GM23338 (cell line): ENCODE data around the gene ADGRD2. TPM values are rescaled to one million over a fixed set of nuclear protein-coding genes. Genes with fewer than 3 reads are reported as not detected.

Source experiments
- ATAC-seq: fragments of 200-7000 bp; cut with Tn5 transposase; 3 replicates; pipeline ENCODE4 v1.9.1; 2020
- DNase-seq: peaks from one replicate; pipeline ENCODE4 v3.0.0-alpha.2; 2015; ENCODE audit warnings: low spot score
- H2AFZ ChIP-seq: fragments of 200-600 bp; sonication (generic); 2 replicates; pipeline ENCODE4 v1.8.0; 2016; ENCODE audit warnings: antibody characterized with exemption, mild to moderate bottlenecking, moderate library complexity
- H3F3A ChIP-seq: fragments of 200-600 bp; sonication (generic); replicated peaks from 2 replicates; pipeline ENCODE4 v1.8.0; 2017; ENCODE audit warnings: antibody characterized with exemption, mixed run types, low read depth
- H3K27ac ChIP-seq: fragments of 200-600 bp; sonication (generic); 2 replicates; pipeline ENCODE4 v1.6.1; 2016; ENCODE audit warnings: low read depth
- H3K27me3 ChIP-seq: fragments of 200-600 bp; sonication (generic); 2 replicates; pipeline ENCODE4 v1.8.0; 2016; ENCODE audit warnings: mild to moderate bottlenecking, mixed run types, moderate library complexity; ENCODE audit not compliant: insufficient read depth
- H3K36me3 ChIP-seq: fragments of 200-600 bp; sonication (generic); 2 replicates; pipeline ENCODE4 v1.8.0; 2016; ENCODE audit warnings: mild to moderate bottlenecking; ENCODE audit not compliant: insufficient read depth
- H3K4me1 ChIP-seq: fragments of 200-600 bp; sonication (generic); 2 replicates; pipeline ENCODE4 v1.8.0; 2016; ENCODE audit warnings: mild to moderate bottlenecking, moderate library complexity; ENCODE audit not compliant: insufficient read depth
- H3K4me2 ChIP-seq: fragments of 200-600 bp; sonication (generic); 2 replicates; pipeline ENCODE4 v1.7.1; 2017; ENCODE audit warnings: mixed run types
- H3K4me3 ChIP-seq: fragments of 200-600 bp; sonication (generic); 2 replicates; pipeline ENCODE4 v1.6.1; 2016; ENCODE audit warnings: mixed run types
- H3K79me2 ChIP-seq: fragments of 200-600 bp; sonication (generic); replicated peaks from 2 replicates; pipeline ENCODE4 v1.8.0; 2017; ENCODE audit warnings: mild to moderate bottlenecking; ENCODE audit not compliant: insufficient read depth
- H3K9me2 ChIP-seq: fragments of 200-600 bp; sonication (generic); 2 replicates; pipeline ENCODE4 v1.8.0; 2017; ENCODE audit not compliant: insufficient read depth
- H4K20me1 ChIP-seq: fragments of 200-600 bp; sonication (generic); replicated peaks from 2 replicates; pipeline ENCODE4 v1.8.0; 2017; ENCODE audit warnings: mild to moderate bottlenecking; ENCODE audit not compliant: insufficient read depth
- H3K27ac Mint-ChIP-seq: 2 replicates; pipeline ENCODE4 v1.8.0; 2020; ENCODE audit warnings: inconsistent platforms, mild to moderate bottlenecking, moderate library complexity, mixed read lengths
- H3K27me3 Mint-ChIP-seq: 3 replicates; pipeline ENCODE4 v1.8.0; 2022; ENCODE audit warnings: low read depth, mild to moderate bottlenecking, moderate library complexity, mixed read lengths, inconsistent platforms; ENCODE audit not compliant: insufficient read depth, poor library complexity
- H3K36me3 Mint-ChIP-seq: 3 replicates; pipeline ENCODE4 v1.8.0; 2021; ENCODE audit warnings: low read depth, mild to moderate bottlenecking, inconsistent platforms, moderate library complexity, mixed read lengths
- H3K4me1 Mint-ChIP-seq: 3 replicates; pipeline ENCODE4 v1.8.0; 2020; ENCODE audit warnings: mild to moderate bottlenecking, inconsistent platforms, mixed read lengths
- H3K4me3 Mint-ChIP-seq: 3 replicates; pipeline ENCODE4 v1.8.0; 2021; ENCODE audit warnings: moderate library complexity, mild to moderate bottlenecking, inconsistent platforms, mixed read lengths
- H3K9me3 Mint-ChIP-seq: 3 replicates; pipeline ENCODE4 v1.8.0; 2020; ENCODE audit warnings: moderate library complexity, mild to moderate bottlenecking, inconsistent platforms, mixed read lengths
- CREB1 ChIP-seq: fragments of 250-450 bp; sonication (Bioruptor Pico); IDR thresholded peaks from 2 replicates; pipeline ENCODE4 v1.5.0; 2020; ENCODE audit warnings: low read depth, mild to moderate bottlenecking, moderate library complexity
- EZH2 ChIP-seq: fragments of 200-600 bp; sonication (generic); IDR thresholded peaks from one replicate; pipeline ENCODE4 v1.8.0; 2017; ENCODE audit warnings: antibody characterized with exemption, mild to moderate bottlenecking, low read depth; ENCODE audit not compliant: unreplicated experiment
- EZH2phosphoT487 ChIP-seq: fragments of 200-600 bp; sonication (generic); IDR thresholded peaks from one replicate; pipeline ENCODE4 v1.8.1; 2018; ENCODE audit warnings: antibody characterized with exemption; ENCODE audit not compliant: unreplicated experiment
- JUNB ChIP-seq: IDR thresholded peaks from one replicate; pipeline ENCODE4 v1.6.1; 2016; ENCODE audit warnings: antibody characterized with exemption; ENCODE audit not compliant: unreplicated experiment
- NANOG ChIP-seq: IDR thresholded peaks from 2 replicates; pipeline ENCODE4 v1.6.1; 2016; ENCODE audit warnings: antibody characterized with exemption, borderline replicate concordance
- POLR2AphosphoS5 ChIP-seq: IDR thresholded peaks from 2 replicates; pipeline ENCODE4 v1.6.1; 2016; ENCODE audit warnings: antibody characterized with exemption, low read depth
- STAT1 ChIP-seq: IDR thresholded peaks from one replicate; pipeline ENCODE4 v1.6.1; 2016; ENCODE audit warnings: antibody characterized with exemption; ENCODE audit not compliant: unreplicated experiment
- ZNF114 ChIP-seq: fragments of 250-450 bp; sonication (Bioruptor Pico); IDR thresholded peaks from 2 replicates; pipeline ENCODE4 v1.5.0; 2020; ENCODE audit warnings: mild to moderate bottlenecking, moderate library complexity
- ZNF331 ChIP-seq: fragments of 250-450 bp; sonication (Bioruptor Pico); IDR thresholded peaks from 2 replicates; pipeline ENCODE4 v1.5.0; 2020; ENCODE audit warnings: low read depth, mild to moderate bottlenecking, moderate library complexity
- polyA plus RNA-seq: library from polyadenylated mRNA; unstranded; fragments of >200 nt; fragmentation: Nextera tagmentation; extraction: Ambion mirVana; gene quantifications from 2 replicates; pipeline ENCODE4 v1.2.1, GENCODE V29; 2016
- total RNA-seq: library from RNA; depleted of rRNA; stranded (reverse); fragments of >200 nt; shearing (Covaris generic); gene quantifications from 2 replicates; pipeline ENCODE4 v1.2.3, GENCODE V29; 2014
- TF ChIP-seq, protein P1 (sequence below): IDR thresholded peaks from one replicate; pipeline ENCODE4 v1.6.1; 2018; ENCODE audit warnings: antibody characterized with exemption; ENCODE audit not compliant: unreplicated experiment
- TF ChIP-seq, protein P2 (sequence below): fragments of 250-450 bp; sonication (Bioruptor Pico); IDR thresholded peaks from 2 replicates; pipeline ENCODE4 v1.5.0; 2020; ENCODE audit warnings: mild to moderate bottlenecking, moderate library complexity
- TF ChIP-seq, protein P3 (sequence below): IDR thresholded peaks from 2 replicates; pipeline ENCODE4 v1.6.1; 2016; ENCODE audit warnings: antibody characterized with exemption
- TF ChIP-seq, protein P4 (sequence below), 2 experiments: fragments of 200-600 bp in 1 of 2; sonication (generic) in 1 of 2; conservative IDR thresholded peaks; 2 replicates each; pipeline versions ENCODE4 v1.5.1 to v1.6.1; 2016 to 2017; ENCODE audit warnings: antibody characterized with exemption in 2 of 2, low read depth in 2 of 2, mild to moderate bottlenecking in 2 of 2, moderate library complexity in 1 of 2

Gene ADGRD2
- total and polyA plus RNA-seq, 2 experiments from 2014 or later: 0.45 to 0.78 TPM

DNA sequence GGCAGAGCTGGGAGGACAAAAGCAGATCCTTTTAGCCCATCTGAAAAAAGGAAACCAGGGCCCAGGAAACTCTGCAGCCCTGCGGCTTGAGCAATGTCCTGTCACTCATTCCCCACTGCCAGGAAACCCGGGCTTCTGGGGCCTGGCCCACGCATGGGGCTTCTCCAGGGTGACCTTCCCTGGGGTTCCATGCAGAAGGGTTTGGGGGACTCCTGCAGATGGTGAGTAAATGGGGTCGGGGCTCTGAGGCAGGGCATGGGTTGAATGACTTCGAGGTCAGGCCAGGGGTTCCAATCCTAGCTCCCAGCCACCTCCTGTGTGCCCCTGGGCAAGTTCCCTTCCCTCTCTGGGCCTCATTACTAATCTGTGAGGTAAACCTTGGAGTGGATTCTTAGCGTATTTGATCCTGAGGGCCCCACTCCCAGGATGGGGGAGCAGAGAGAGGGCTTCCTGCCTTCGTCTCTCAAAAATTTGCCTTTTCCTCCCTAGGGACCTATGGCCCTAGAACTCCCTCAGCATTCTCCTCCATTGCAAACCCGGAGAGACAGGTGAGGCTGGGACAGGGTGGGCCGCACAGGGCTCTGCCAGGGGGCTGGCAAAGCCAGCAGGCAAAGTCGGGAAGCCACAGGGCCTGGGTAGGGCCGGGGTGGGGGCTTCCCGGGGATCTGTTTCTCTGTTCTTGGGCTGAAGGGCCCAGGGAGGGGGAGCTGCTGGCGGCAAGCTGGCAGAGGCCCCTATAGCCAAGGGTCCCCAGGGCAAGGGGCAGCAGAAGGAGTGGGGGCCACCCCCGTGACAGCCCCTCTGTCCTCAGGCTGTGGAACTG, 25.8 kb downstream of the ADGRD2 start:
- no peak for TF ChIP-seq EZH2
- TF ChIP-seq, protein P1, sequence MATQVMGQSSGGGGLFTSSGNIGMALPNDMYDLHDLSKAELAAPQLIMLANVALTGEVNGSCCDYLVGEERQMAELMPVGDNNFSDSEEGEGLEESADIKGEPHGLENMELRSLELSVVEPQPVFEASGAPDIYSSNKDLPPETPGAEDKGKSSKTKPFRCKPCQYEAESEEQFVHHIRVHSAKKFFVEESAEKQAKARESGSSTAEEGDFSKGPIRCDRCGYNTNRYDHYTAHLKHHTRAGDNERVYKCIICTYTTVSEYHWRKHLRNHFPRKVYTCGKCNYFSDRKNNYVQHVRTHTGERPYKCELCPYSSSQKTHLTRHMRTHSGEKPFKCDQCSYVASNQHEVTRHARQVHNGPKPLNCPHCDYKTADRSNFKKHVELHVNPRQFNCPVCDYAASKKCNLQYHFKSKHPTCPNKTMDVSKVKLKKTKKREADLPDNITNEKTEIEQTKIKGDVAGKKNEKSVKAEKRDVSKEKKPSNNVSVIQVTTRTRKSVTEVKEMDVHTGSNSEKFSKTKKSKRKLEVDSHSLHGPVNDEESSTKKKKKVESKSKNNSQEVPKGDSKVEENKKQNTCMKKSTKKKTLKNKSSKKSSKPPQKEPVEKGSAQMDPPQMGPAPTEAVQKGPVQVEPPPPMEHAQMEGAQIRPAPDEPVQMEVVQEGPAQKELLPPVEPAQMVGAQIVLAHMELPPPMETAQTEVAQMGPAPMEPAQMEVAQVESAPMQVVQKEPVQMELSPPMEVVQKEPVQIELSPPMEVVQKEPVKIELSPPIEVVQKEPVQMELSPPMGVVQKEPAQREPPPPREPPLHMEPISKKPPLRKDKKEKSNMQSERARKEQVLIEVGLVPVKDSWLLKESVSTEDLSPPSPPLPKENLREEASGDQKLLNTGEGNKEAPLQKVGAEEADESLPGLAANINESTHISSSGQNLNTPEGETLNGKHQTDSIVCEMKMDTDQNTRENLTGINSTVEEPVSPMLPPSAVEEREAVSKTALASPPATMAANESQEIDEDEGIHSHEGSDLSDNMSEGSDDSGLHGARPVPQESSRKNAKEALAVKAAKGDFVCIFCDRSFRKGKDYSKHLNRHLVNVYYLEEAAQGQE: no peak
- TF ChIP-seq, protein P2, sequence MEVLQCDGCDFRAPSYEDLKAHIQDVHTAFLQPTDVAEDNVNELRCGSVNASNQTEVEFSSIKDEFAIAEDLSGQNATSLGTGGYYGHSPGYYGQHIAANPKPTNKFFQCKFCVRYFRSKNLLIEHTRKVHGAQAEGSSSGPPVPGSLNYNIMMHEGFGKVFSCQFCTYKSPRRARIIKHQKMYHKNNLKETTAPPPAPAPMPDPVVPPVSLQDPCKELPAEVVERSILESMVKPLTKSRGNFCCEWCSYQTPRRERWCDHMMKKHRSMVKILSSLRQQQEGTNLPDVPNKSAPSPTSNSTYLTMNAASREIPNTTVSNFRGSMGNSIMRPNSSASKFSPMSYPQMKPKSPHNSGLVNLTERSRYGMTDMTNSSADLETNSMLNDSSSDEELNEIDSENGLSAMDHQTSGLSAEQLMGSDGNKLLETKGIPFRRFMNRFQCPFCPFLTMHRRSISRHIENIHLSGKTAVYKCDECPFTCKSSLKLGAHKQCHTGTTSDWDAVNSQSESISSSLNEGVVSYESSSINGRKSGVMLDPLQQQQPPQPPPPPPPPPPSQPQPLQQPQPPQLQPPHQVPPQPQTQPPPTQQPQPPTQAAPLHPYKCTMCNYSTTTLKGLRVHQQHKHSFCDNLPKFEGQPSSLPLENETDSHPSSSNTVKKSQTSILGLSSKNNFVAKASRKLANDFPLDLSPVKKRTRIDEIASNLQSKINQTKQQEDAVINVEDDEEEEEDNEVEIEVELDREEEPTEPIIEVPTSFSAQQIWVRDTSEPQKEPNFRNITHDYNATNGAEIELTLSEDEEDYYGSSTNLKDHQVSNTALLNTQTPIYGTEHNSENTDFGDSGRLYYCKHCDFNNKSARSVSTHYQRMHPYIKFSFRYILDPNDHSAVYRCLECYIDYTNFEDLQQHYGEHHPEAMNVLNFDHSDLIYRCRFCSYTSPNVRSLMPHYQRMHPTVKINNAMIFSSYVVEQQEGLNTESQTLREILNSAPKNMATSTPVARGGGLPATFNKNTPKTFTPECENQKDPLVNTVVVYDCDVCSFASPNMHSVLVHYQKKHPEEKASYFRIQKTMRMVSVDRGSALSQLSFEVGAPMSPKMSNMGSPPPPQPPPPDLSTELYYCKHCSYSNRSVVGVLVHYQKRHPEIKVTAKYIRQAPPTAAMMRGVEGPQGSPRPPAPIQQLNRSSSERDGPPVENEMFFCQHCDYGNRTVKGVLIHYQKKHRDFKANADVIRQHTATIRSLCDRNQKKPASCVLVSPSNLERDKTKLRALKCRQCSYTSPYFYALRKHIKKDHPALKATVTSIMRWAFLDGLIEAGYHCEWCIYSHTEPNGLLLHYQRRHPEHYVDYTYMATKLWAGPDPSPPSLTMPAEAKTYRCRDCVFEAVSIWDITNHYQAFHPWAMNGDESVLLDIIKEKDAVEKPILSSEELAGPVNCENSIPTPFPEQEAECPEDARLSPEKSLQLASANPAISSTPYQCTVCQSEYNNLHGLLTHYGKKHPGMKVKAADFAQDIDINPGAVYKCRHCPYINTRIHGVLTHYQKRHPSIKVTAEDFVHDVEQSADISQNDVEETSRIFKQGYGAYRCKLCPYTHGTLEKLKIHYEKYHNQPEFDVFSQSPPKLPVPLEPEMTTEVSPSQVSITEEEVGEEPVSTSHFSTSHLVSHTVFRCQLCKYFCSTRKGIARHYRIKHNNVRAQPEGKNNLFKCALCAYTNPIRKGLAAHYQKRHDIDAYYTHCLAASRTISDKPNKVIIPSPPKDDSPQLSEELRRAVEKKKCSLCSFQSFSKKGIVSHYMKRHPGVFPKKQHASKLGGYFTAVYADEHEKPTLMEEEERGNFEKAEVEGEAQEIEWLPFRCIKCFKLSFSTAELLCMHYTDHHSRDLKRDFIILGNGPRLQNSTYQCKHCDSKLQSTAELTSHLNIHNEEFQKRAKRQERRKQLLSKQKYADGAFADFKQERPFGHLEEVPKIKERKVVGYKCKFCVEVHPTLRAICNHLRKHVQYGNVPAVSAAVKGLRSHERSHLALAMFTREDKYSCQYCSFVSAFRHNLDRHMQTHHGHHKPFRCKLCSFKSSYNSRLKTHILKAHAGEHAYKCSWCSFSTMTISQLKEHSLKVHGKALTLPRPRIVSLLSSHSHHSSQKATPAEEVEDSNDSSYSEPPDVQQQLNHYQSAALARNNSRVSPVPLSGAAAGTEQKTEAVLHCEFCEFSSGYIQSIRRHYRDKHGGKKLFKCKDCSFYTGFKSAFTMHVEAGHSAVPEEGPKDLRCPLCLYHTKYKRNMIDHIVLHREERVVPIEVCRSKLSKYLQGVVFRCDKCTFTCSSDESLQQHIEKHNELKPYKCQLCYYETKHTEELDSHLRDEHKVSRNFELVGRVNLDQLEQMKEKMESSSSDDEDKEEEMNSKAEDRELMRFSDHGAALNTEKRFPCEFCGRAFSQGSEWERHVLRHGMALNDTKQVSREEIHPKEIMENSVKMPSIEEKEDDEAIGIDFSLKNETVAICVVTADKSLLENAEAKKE (CRISPR knock-in tag): no peak
- TF ChIP-seq, protein P3, sequence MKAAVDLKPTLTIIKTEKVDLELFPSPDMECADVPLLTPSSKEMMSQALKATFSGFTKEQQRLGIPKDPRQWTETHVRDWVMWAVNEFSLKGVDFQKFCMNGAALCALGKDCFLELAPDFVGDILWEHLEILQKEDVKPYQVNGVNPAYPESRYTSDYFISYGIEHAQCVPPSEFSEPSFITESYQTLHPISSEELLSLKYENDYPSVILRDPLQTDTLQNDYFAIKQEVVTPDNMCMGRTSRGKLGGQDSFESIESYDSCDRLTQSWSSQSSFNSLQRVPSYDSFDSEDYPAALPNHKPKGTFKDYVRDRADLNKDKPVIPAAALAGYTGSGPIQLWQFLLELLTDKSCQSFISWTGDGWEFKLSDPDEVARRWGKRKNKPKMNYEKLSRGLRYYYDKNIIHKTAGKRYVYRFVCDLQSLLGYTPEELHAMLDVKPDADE: no peak
- TF ChIP-seq STAT1: no peak
- TF ChIP-seq EZH2phosphoT487: no peak
- no peak for TF ChIP-seq POLR2AphosphoS5
- no peak for TF ChIP-seq NANOG
- TF ChIP-seq, protein P4, sequence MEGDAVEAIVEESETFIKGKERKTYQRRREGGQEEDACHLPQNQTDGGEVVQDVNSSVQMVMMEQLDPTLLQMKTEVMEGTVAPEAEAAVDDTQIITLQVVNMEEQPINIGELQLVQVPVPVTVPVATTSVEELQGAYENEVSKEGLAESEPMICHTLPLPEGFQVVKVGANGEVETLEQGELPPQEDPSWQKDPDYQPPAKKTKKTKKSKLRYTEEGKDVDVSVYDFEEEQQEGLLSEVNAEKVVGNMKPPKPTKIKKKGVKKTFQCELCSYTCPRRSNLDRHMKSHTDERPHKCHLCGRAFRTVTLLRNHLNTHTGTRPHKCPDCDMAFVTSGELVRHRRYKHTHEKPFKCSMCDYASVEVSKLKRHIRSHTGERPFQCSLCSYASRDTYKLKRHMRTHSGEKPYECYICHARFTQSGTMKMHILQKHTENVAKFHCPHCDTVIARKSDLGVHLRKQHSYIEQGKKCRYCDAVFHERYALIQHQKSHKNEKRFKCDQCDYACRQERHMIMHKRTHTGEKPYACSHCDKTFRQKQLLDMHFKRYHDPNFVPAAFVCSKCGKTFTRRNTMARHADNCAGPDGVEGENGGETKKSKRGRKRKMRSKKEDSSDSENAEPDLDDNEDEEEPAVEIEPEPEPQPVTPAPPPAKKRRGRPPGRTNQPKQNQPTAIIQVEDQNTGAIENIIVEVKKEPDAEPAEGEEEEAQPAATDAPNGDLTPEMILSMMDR (conservative IDR thresholded peaks at IDR 0.05; ENCODE audit: low read depth in 2 of 2): no peak
- TF ChIP-seq ZNF331 (CRISPR knock-in tag): no peak
- no peak for TF ChIP-seq CREB1 (CRISPR knock-in tag)
- TF ChIP-seq JUNB: no peak
- no peak for TF ChIP-seq ZNF114 (CRISPR knock-in tag)
- H3K27ac Mint-ChIP-seq: no peak overlapping the region
- H3K4me3 Mint-ChIP-seq: no peak overlapping the region
- ATAC-seq (no peak), DNase-seq (no peak)
- Histone ChIP-seq H3K79me2 (no peaks in the 10 kb centered on the region), H3K4me2 (no peak overlapping the region), H3K27ac (no peak overlapping the region), H4K20me1 (no peaks in the 10 kb centered on the region), H3K27me3 (peaks cover 43% of the 10 kb centered on the region), H3K36me3 (no peaks in the 10 kb centered on the region), H3K4me3 (no peak overlapping the region), H3K4me1 (peaks cover 11% of the 10 kb centered on the region; the same call in 1 of the 2 replicates), H3F3A (0 out of 2 replicates have a peak, but pooled peaks cover 2% of the 10 kb centered on the region), H2AFZ (no peak overlapping the region), H3K9me2 (no peaks in the 10 kb centered on the region)
- no peaks in the 10 kb centered on the region for H3K36me3 Mint-ChIP-seq
- H3K27me3 Mint-ChIP-seq: peaks cover 34% of the 10 kb centered on the region
- no peaks in the 10 kb centered on the region for H3K9me3 Mint-ChIP-seq
- peaks cover 13% of the 10 kb centered on the region for H3K4me1 Mint-ChIP-seq
